K562 (cell line): ENCODE results near the gene RILP. TPM values are rescaled to one million over a fixed set of nuclear protein-coding genes. Genes with fewer than 3 reads are reported as not detected.

Experiments used
- ATAC-seq: fragments of 200-7000 bp; cut with Tn5 transposase; 3 replicates; pipeline ENCODE4 v1.9.1; 2020; ENCODE audit warnings: moderate library complexity
- BruUV-seq: library from RNA; stranded (reverse); fragments of 400-500 nt; replicated peaks from 2 replicates; lab custom pipeline; 2021; lab: Mats Ljungman, UMichigan
- CTCF ChIA-PET: fragments of 300-600 bp; formaldehyde crosslinking; extraction: SDS; loops from one replicate; lab custom pipeline; 2021; ENCODE audit warnings: low intra/inter-chr PET ratio; lab: Yijun Ruan, JAX
- POLR2A ChIA-PET: fragments of 300-600, 350-650 bp; sonication (Branson Sonifier 250); formaldehyde crosslinking; extraction: SDS; loops from one replicate; lab custom pipeline; 2021; ENCODE audit warnings: antibody characterized with exemption, inconsistent platforms; lab: Yijun Ruan, JAX
- DNase-seq, 4 experiments: peaks; one replicate each; pipeline versions ENCODE4 v3.0.0 to v3.0.0-alpha.2; 2011 to 2018; ENCODE audit warnings: low spot score in 3 of 4, mixed read lengths in 3 of 4; ENCODE audit errors: extremely low read depth in 1 of 4
- FAIRE-seq: peaks from 2 replicates; lab custom pipeline; 2011; peaks lifted over from hg19 to GRCh38; lab: Jason Lieb, UNC
- H2AFZ ChIP-seq: 2 replicates; pipeline ENCODE4 v1.6.0; 2011; ENCODE audit warnings: low read depth, low read length, control low read depth, inconsistent platforms
- H3K27ac ChIP-seq: fragments of 200-600 bp; 3 replicates; pipeline ENCODE4 v1.8.0; 2011; ENCODE audit warnings: low read depth, mild to moderate bottlenecking, control low read depth, inconsistent platforms, low read length, moderate library complexity, mixed read lengths; ENCODE audit errors: extremely low read depth
- H3K27me3 ChIP-seq, 2 experiments: fragments of 300-600 bp in 1 of 2; 2 replicates in 1 of 2; 3 replicates in 1 of 2; pipeline versions ENCODE4 v1.6.0 to v1.8.0; 2011; ENCODE audit warnings: inconsistent platforms in 2 of 2, low read length in 2 of 2, mild to moderate bottlenecking in 1 of 2, mixed read lengths in 1 of 2, moderate library complexity in 1 of 2; ENCODE audit not compliant: control insufficient read depth in 2 of 2, insufficient read depth in 2 of 2
- H3K36me3 ChIP-seq: fragments of 300-600 bp; 3 replicates; pipeline ENCODE4 v1.8.0; 2011; ENCODE audit warnings: mild to moderate bottlenecking, low read length, inconsistent platforms; ENCODE audit not compliant: control insufficient read depth, insufficient read depth
- H3K4me1 ChIP-seq, 2 experiments: fragments of 200-600 bp in 1 of 2; replicated peaks in 1 of 2; 2 replicates in 1 of 2; 3 replicates in 1 of 2; pipeline versions ENCODE4 v1.5.1 to v1.8.0; 2011; ENCODE audit warnings: inconsistent platforms in 2 of 2, low read length in 2 of 2, mild to moderate bottlenecking in 1 of 2, mixed read lengths in 1 of 2, moderate library complexity in 1 of 2; ENCODE audit not compliant: control insufficient read depth in 2 of 2, insufficient read depth in 2 of 2
- H3K4me2 ChIP-seq: 2 replicates; pipeline ENCODE4 v1.6.1; 2011; ENCODE audit warnings: low read length, control low read depth, inconsistent platforms, mixed read lengths; ENCODE audit not compliant: insufficient read depth
- H3K4me3 ChIP-seq: fragments of 200-600 bp; sonication (generic), shearing (Covaris generic); 2 replicates; pipeline ENCODE4 v1.5.1; 2016; ENCODE audit warnings: control low read depth, inconsistent platforms
- H3K79me2 ChIP-seq: fragments of 200-600 bp; 3 replicates; pipeline ENCODE4 v1.8.0; 2011; ENCODE audit warnings: low read length, inconsistent platforms; ENCODE audit not compliant: control insufficient read depth, insufficient read depth
- H3K9ac ChIP-seq, 2 experiments: 2 replicates each; pipeline versions ENCODE4 v1.6.0 to v1.6.1; 2011; ENCODE audit warnings: low read depth in 2 of 2, low read length in 2 of 2, control low read depth in 1 of 2, inconsistent platforms in 1 of 2, mild to moderate bottlenecking in 1 of 2, mixed read lengths in 1 of 2; ENCODE audit not compliant: insufficient read depth in 1 of 2
- H3K9me1 ChIP-seq: one replicate; pipeline ENCODE4 v1.6.0; 2011; ENCODE audit warnings: inconsistent platforms, mild to moderate bottlenecking, low read length, moderate library complexity; ENCODE audit not compliant: control insufficient read depth, insufficient read depth
- H3K9me3 ChIP-seq: replicated peaks from 2 replicates; pipeline ENCODE4 v1.5.1; 2011; ENCODE audit warnings: low read depth, low read length, inconsistent platforms; ENCODE audit not compliant: control insufficient read depth, insufficient read depth
- H4K20me1 ChIP-seq: replicated peaks from 2 replicates; pipeline ENCODE4 v1.6.1; 2011; ENCODE audit warnings: low read length, inconsistent platforms, mixed read lengths; ENCODE audit not compliant: control insufficient read depth, insufficient read depth
- CCAR2 ChIP-seq: fragments of 200-400 bp; formaldehyde crosslinking; IDR thresholded peaks from 2 replicates; pipeline ENCODE4 v1.6.1; 2017; ENCODE audit warnings: mild to moderate bottlenecking, low read depth, low read length
- GTF3C2 ChIP-seq: IDR thresholded peaks from 3 replicates; pipeline ENCODE4 v1.6.1; 2011; ENCODE audit warnings: borderline replicate concordance, mild to moderate bottlenecking, moderate library complexity; ENCODE audit not compliant: insufficient read length; ENCODE audit errors: extremely low read depth
- HNRNPH1 ChIP-seq: fragments of 200-400 bp; formaldehyde crosslinking; optimal IDR thresholded peaks from 2 replicates; pipeline ENCODE3; 2017; ENCODE audit warnings: low read depth, mild to moderate bottlenecking, low read length, moderate library complexity
- KLF1 ChIP-seq: fragments of 450-650 bp; IDR thresholded peaks from 2 replicates; pipeline ENCODE4 v1.6.1; 2016; ENCODE audit warnings: missing genetic modification characterization, missing compliant biosample characterization
- LARP7 ChIP-seq: fragments of 450-650 bp; IDR thresholded peaks from 2 replicates; pipeline ENCODE4 v1.6.1; 2016
- MCM3 ChIP-seq: fragments of 450-650 bp; IDR thresholded peaks from 2 replicates; pipeline ENCODE4 v1.6.1; 2016
- NFRKB ChIP-seq: fragments of 450-650 bp; IDR thresholded peaks from 2 replicates; pipeline ENCODE4 v1.6.1; 2016; ENCODE audit warnings: low read depth
- PATZ1 ChIP-seq: fragments of 250-450 bp; sonication (Bioruptor Pico); IDR thresholded peaks from 2 replicates; pipeline ENCODE4 v1.5.0; 2020; ENCODE audit warnings: mild to moderate bottlenecking, borderline replicate concordance
- RNF219 ChIP-seq: fragments of 250-450 bp; sonication (Bioruptor Pico); IDR thresholded peaks from 2 replicates; pipeline ENCODE4 v1.5.0; 2022; ENCODE audit warnings: mild to moderate bottlenecking
- ZNF143 ChIP-seq: sonication (generic); formaldehyde crosslinking; IDR thresholded peaks from 2 replicates; pipeline ENCODE4 v1.9.0; 2022; ENCODE audit warnings: mild to moderate bottlenecking, missing genetic modification reagents
- ZNF316 ChIP-seq: fragments of 450-650 bp; IDR thresholded peaks from 2 replicates; pipeline ENCODE4 v1.6.1; 2016
- WGBS: fragments of 100-300 bp; shearing (Covaris generic); methylation state at CpG from one replicate; pipeline ENCODE4 v1.1.6; 2016; ENCODE audit warnings: low coverage, mixed read lengths; ENCODE audit not compliant: insufficient coverage; ENCODE audit errors: missing lambda C conversion rate; 5-methylcytosine and 5-hydroxymethylcytosine counted together
- in situ Hi-C: fragments of 300-500 bp; cut with MboI; formaldehyde crosslinking; loops from 4 replicates; pipeline ENCODE4 v1.15.0; 2018; ENCODE audit warnings: inconsistent platforms, mixed read lengths
- intact Hi-C: fragments of 100-400 bp; cut with micrococcal nuclease; formaldehyde crosslinking; loops from 2 replicates; pipeline ENCODE4 v1.14.2; 2022
- polyA plus RNA-seq, 8 experiments: library from polyadenylated mRNA; depleted of rRNA in 4 of 8; stranded (reverse) in 5 of 8; unstranded in 3 of 8; fragments of >200 nt; fragmentation: Nextera tagmentation in 2 of 8; fragmentation: Illumina TruSeq in 1 of 8; extraction: Ambion mirVana in 2 of 8; extraction: Trizol in 1 of 8; gene quantifications; 2 replicates each; pipeline versions ENCODE4 v1.2.1 to v1.2.3, GENCODE V29; 2011 to 2014; ENCODE audit warnings: inconsistent platforms in 1 of 8, missing spikeins in 1 of 8
- total RNA-seq, 7 experiments: library from RNA; depleted of rRNA in 6 of 7; stranded (reverse); fragments of >200 nt in 6 of 7; fragmentation: Illumina TruSeq in 2 of 7; extraction: Trizol in 2 of 7; gene quantifications; 2 replicates each; pipeline versions ENCODE4 v1.2.1 to v1.2.3, GENCODE V29; 2011 to 2021; ENCODE audit warnings: low replicate concordance in 1 of 7
- TF ChIP-seq, protein P1 (sequence below): sonication (generic); formaldehyde crosslinking; IDR thresholded peaks from 2 replicates; pipeline ENCODE4 v1.8.0; 2022; ENCODE audit warnings: missing genetic modification reagents, mild to moderate bottlenecking, borderline replicate concordance
- TF ChIP-seq, protein P2 (sequence below): fragments of 450-650 bp; formaldehyde crosslinking; IDR thresholded peaks from 2 replicates; pipeline ENCODE4 v1.4.0; 2022; ENCODE audit warnings: missing genetic modification characterization

RILP gene
- total and polyA plus RNA-seq, 9 of the 15 experiments (the other 6 are each of a cell fraction or from before 2014, with no cell fraction given): 0.75 to 54.9 (median 27.8) TPM

- Histone ChIP-seq H3K36me3 (no peaks in the 10 kb centered on the region), H3K4me1 (peaks cover 8 to 38% of the 10 kb centered on the region in 2 experiments; a peak in 4 of 5 replicates), H3K79me2 (no peaks in the 10 kb centered on the region), H3K4me2 (no peak overlapping the region), H3K9me1 (no peaks in the 10 kb centered on the region), H3K27ac (no peak overlapping the region), H2AFZ (no peak overlapping the region), H3K4me3 (no peak overlapping the region), H3K9me3 (no peaks in the 10 kb centered on the region), H3K9ac (no peak overlapping the region; a peak in 1 of 4 replicates), H4K20me1 (peaks cover 8% of the 10 kb centered on the region; the same call in 1 of the 2 replicates), H3K27me3 (no peaks in the 10 kb centered on the region)
- in situ Hi-C loops: no loop called here
- no TSS peak for BruUV-seq
- ATAC-seq (no peak), DNase-seq (no peak), FAIRE-seq (no peak)
- CTCF ChIA-PET: no interaction called here
- intact Hi-C loops: no loop called here
- WGBS: 80% methylated on average over 11 of the region's 22 CpGs
- POLR2A ChIA-PET: no interaction called here
- TF ChIP-seq ZNF316: no peak
- no peak for TF ChIP-seq KLF1 (tag)
- TF ChIP-seq NFRKB: no peak
- TF ChIP-seq RNF219 (CRISPR knock-in tag): no peak
- TF ChIP-seq, protein P1, sequence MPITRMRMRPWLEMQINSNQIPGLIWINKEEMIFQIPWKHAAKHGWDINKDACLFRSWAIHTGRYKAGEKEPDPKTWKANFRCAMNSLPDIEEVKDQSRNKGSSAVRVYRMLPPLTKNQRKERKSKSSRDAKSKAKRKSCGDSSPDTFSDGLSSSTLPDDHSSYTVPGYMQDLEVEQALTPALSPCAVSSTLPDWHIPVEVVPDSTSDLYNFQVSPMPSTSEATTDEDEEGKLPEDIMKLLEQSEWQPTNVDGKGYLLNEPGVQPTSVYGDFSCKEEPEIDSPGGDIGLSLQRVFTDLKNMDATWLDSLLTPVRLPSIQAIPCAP: no peak
- no peak for TF ChIP-seq PATZ1 (CRISPR knock-in tag)
- TF ChIP-seq, protein P2, sequence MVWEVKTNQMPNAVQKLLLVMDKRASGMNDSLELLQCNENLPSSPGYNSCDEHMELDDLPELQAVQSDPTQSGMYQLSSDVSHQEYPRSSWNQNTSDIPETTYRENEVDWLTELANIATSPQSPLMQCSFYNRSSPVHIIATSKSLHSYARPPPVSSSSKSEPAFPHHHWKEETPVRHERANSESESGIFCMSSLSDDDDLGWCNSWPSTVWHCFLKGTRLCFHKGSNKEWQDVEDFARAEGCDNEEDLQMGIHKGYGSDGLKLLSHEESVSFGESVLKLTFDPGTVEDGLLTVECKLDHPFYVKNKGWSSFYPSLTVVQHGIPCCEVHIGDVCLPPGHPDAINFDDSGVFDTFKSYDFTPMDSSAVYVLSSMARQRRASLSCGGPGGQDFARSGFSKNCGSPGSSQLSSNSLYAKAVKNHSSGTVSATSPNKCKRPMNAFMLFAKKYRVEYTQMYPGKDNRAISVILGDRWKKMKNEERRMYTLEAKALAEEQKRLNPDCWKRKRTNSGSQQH (CRISPR knock-in tag): no peak
- TF ChIP-seq MCM3: no peak
- no peak for TF ChIP-seq GTF3C2
- no peak for TF ChIP-seq LARP7
- no peak for TF ChIP-seq ZNF143 (CRISPR knock-in tag)
- no peak for TF ChIP-seq CCAR2
- TF ChIP-seq HNRNPH1: no peak
These were observed 28.3 kb downstream of the RILP start for GRCh38 chr17:1621273-1621954.
